HepG2 (cell line): ENCODE results near the gene RTP2.

Experiments
- IKZF1 ChIP-seq: fragments of 450-650 bp; IDR thresholded peaks from 2 replicates; pipeline ENCODE4 v1.7.1; 2016
- MAFK ChIP-seq, 2 experiments: IDR thresholded peaks in 1 of 2; conservative IDR thresholded peaks in 1 of 2; 2 replicates each; pipeline ENCODE4 v1.6.1; 2011; ENCODE audit warnings: improper control_type of control experiment in 2 of 2, low read length in 2 of 2
- TAF1 ChIP-seq: sonication (generic); formaldehyde crosslinking; IDR thresholded peaks from 2 replicates; pipeline ENCODE4 v1.4.0; 2020; ENCODE audit warnings: missing genetic modification reagents
- TIGD3 ChIP-seq: sonication (generic); formaldehyde crosslinking; IDR thresholded peaks from 2 replicates; pipeline ENCODE4 v1.5.1; 2020; ENCODE audit warnings: mild to moderate bottlenecking, missing genetic modification reagents, borderline replicate concordance
- ZNF354B ChIP-seq: sonication (generic); formaldehyde crosslinking; IDR thresholded peaks from 2 replicates; pipeline ENCODE4 v1.8.0; 2022; ENCODE audit warnings: mild to moderate bottlenecking, missing genetic modification reagents
- ZNF710 ChIP-seq: sonication (generic); formaldehyde crosslinking; IDR thresholded peaks from 2 replicates; pipeline ENCODE4 v1.5.0; 2020; ENCODE audit warnings: mild to moderate bottlenecking, missing genetic modification reagents, borderline replicate concordance

- TF ChIP-seq MAFK (conservative IDR thresholded peaks at IDR 0.05 in 1 of 2, IDR thresholded peaks at IDR 0.05 in 1 of 2; ENCODE audit: low read length in 2 of 2) (no peak), TAF1 (no peak), IKZF1 (no peak), ZNF710 (CRISPR knock-in tag) (no peak), TIGD3 (CRISPR knock-in tag) (no peak), ZNF354B (CRISPR knock-in tag) (no peak)
Measured at GRCh38 chr3:187695449-187695848, 6.9 kb downstream of the RTP2 start.
